GM18508 (cell line): ENCODE results near the gene AMOT.

ENCODE experiments used
- ATAC-seq: cut with Tn5 transposase; IDR thresholded peaks from one replicate; pipeline ENCODE4 v1.9.1; 2021; ENCODE audit warnings: moderate number of reproducible peaks; ENCODE audit not compliant: insufficient read depth, unreplicated experiment

AMOT gene

GRCh38 chrX:112753116-112753515, 87.5 kb downstream of the AMOT start:
- ATAC-seq = no peak

- no peak for ATAC-seq
Measured at GRCh38 chrX:112751076-112751475, 89.6 kb downstream of the AMOT start.

- ATAC-seq = no peak
Measured at GRCh38 chrX:112746812-112747595, 93.6 kb downstream of the AMOT start.

- no peak for ATAC-seq
Measured at GRCh38 chrX:112738347-112739033, 102.1 kb downstream of the AMOT start.

GRCh38 chrX:112736310-112736709, 104.3 kb downstream of the AMOT start:
- no peak for ATAC-seq

- ATAC-seq = no peak
Measured at GRCh38 chrX:112735147-112735546, 105.5 kb downstream of the AMOT start.

- ATAC-seq = no peak
Measured at GRCh38 chrX:112734290-112734689, 106.3 kb downstream of the AMOT start.

GRCh38 chrX:112731793-112732192, 108.8 kb downstream of the AMOT start:
- ATAC-seq = no peak
